ENCODE data around the gene IPO11.

DNA sequence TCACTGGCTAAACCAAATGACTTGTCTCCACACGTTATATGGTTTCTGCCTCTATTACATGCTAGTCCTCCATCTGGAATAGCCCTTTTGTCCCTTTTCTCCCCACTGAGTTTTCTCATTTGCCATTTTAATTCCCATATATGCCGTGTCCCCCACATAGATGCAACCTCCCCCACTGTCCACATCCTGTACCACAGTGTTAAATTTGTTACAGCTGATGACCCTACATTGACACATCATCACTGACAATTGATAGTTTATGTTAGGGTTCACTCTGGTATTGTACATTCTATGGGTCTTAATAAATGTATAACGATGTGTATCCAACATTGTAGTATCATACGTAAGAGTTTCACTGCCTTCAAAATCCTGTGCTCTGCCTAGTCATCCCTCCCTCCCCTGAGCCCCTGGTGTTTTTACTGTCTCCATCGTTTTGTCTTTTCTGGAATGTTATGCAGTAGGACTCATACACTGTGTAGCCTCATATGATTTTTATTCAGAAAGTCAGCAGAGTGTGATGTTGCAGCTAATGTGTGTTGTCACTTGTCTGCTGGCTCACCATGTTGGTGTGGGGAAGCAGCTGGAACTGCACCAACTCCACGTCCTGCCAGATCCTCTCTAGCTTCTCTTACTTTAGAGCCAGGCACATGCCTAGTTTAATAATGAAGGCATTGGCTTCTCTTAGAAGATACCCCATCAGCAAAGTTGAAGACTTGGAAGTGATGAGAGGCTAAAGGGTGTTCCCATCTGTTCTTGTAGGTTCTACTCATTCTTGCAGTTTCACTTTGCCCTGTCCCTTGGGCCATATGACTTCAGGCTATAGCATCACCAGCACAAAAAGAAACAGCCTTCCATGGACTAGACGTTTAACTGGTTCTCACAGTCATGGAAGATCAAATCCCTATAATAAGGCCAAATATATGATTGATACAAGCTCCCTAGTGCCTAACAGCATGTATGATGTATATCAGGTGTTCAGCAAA is 196.3 kb downstream of the IPO11 start:
- TF ChIP-seq, protein P1, sequence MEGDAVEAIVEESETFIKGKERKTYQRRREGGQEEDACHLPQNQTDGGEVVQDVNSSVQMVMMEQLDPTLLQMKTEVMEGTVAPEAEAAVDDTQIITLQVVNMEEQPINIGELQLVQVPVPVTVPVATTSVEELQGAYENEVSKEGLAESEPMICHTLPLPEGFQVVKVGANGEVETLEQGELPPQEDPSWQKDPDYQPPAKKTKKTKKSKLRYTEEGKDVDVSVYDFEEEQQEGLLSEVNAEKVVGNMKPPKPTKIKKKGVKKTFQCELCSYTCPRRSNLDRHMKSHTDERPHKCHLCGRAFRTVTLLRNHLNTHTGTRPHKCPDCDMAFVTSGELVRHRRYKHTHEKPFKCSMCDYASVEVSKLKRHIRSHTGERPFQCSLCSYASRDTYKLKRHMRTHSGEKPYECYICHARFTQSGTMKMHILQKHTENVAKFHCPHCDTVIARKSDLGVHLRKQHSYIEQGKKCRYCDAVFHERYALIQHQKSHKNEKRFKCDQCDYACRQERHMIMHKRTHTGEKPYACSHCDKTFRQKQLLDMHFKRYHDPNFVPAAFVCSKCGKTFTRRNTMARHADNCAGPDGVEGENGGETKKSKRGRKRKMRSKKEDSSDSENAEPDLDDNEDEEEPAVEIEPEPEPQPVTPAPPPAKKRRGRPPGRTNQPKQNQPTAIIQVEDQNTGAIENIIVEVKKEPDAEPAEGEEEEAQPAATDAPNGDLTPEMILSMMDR (conservative IDR thresholded peaks at IDR 0.05; ENCODE audit: low read length): no peak
- TF ChIP-seq EZH2phosphoT487 (IDR thresholded peaks at IDR 0.05; ENCODE audit: borderline replicate concordance): no peak

Measured in Loucy (cell line).